C4-2B (cell line): ENCODE results near the gene AKR1C3.
"Not testable (repeated sequence)": the region's sequence is repeated elsewhere in the genome, so short reads cannot be mapped to it uniquely, and the experiment has no call there.

Source experiments
- H3K27ac ChIP-seq: fragments of 450-650 bp; 2 replicates; pipeline ENCODE4 v1.5.1; 2017
- ZFX ChIP-seq: fragments of 450-650 bp; IDR thresholded peaks from 2 replicates; pipeline ENCODE4 v1.6.1; 2017
- TF ChIP-seq, protein P1 (sequence below): fragments of 450-650 bp; conservative IDR thresholded peaks from 2 replicates; pipeline ENCODE4 v1.5.1; 2017; ENCODE audit warnings: mild to moderate bottlenecking

AKR1C3 gene

DNA sequence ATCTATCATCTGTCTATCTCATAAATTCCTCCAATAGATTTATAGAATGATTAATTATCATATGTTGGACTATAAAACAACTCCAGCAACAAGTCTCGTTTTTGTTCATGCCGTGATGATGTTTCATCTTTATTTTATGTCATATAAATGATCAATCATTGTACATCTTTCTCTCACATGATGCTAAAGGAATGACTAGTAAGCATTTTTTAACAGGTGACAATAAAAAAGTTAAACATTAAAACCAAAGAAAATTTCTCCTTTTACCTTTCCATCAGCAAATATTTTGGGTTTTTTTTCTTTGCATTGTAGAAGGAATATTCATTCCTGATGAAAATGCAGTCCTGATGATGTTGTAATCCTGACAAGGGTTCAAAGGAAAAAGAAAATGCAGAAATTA lies 41.4 kb downstream of the AKR1C3 start:
- no peak overlapping the region for H3K27ac ChIP-seq
- TF ChIP-seq, protein P1, sequence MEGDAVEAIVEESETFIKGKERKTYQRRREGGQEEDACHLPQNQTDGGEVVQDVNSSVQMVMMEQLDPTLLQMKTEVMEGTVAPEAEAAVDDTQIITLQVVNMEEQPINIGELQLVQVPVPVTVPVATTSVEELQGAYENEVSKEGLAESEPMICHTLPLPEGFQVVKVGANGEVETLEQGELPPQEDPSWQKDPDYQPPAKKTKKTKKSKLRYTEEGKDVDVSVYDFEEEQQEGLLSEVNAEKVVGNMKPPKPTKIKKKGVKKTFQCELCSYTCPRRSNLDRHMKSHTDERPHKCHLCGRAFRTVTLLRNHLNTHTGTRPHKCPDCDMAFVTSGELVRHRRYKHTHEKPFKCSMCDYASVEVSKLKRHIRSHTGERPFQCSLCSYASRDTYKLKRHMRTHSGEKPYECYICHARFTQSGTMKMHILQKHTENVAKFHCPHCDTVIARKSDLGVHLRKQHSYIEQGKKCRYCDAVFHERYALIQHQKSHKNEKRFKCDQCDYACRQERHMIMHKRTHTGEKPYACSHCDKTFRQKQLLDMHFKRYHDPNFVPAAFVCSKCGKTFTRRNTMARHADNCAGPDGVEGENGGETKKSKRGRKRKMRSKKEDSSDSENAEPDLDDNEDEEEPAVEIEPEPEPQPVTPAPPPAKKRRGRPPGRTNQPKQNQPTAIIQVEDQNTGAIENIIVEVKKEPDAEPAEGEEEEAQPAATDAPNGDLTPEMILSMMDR = no peak
- TF ChIP-seq ZFX = no peak

DNA sequence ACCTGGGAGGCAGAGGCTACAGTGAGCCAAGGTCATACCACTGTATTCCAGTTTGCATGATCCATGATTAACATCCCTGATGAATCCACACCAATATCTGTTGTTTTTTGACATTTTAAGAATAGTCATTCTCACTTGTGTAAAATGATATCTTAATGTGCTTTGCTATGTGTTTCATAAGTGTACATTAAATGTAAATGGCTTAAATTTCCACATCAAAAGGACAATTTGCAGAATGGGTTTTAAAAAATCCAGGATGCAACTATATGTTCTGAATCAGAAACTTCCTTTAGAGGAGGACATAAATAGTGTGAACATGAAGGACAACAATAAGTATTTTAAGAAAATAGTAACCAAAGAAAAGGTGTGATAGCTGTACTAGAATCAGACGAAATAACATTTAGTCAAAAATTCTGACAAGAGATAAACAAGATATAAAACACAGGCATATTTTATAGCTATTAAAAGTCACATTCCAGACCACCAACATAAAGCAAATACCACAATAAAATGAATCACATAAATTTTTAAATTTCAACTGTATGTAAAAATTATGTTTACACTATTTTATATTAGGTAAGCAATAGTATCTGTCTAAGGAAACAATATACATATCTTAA lies 42.4 kb downstream of the AKR1C3 start:
- no peak for TF ChIP-seq ZFX
- TF ChIP-seq, protein P1 = no peak

DNA sequence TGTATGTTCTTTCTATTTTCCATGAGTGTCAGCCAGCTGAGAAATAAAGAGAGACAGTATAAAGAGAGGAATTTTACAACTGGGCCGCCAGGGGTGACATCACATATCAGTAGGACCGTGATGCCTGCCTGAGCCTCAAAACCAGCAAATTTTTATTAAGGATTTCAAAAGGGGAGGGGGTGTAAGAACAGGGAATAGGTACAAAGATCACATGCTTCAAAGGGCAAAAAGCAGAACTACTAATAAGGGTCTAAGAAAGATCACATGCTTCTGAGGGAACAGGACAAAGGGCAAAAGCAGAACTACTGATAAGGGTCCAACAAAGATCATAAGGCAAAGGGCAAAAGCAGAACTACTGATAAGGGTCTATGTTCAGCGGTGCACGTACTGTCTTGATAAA lies 43.5 kb downstream of the AKR1C3 start:
- not testable (repeated sequence) for H3K27ac ChIP-seq

More for the DNA sequence above, 42.4 kb downstream of the AKR1C3 start:
- H3K27ac ChIP-seq = no peak overlapping the region

DNA sequence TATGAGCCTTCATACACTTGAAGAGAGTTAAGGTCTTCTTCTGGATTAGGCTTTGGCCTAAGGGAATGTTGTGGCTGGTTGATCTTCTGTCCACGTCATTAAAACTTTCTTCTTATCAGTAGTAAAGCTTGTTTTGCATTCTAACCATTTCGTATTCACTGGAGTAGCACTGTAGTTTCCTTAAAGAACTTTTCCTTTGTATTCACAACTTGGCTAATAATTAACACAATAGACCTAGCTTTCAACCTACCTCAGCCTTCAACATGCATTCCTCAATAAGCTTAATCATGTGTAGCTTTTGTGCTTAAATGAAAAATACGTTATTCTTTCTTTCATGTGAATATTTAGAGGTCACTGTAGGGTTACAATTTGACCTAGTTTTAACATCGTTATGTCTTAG lies 48.0 kb downstream of the AKR1C3 start:
- H3K27ac ChIP-seq = no peak overlapping the region
- no peak for TF ChIP-seq ZFX

DNA sequence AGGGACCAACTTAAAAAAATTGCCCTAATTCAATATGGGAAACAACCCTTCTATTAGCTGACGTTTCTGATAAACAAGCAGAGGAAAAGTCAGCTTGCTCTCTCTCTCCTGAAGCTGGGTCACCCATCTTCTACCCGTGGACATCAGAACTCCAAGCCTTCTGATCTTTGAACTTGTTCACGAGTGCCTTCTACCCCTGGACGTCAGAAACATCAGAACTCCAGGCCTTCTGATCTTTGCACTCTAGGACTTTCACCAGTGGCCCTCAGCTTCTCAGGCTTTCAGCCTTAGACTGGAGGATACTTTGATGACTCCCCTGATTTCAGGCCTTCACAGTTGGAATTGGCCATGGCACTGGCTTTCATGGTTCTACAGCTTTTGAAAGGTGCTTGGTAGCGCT lies 48.9 kb downstream of the AKR1C3 start:
- TF ChIP-seq ZFX = no peak
- TF ChIP-seq, protein P1 = no peak
- no peak overlapping the region for H3K27ac ChIP-seq

DNA sequence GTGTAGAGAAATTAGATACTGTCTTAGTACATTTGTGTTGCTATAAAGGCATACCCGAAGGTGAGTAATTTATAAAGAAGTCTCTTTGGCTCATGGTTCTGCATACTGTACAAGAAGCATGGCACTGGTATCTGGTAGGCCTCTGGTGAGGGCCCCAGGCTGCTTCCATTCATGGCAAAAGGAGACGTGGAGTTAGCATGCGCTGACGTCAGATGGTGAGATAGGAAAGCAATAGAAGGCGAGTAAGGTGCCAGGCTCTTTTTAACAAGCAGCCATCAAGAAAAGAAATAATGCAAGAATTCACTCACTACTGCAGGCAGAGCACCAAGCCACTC lies 52.7 kb downstream of the AKR1C3 start:
- H3K27ac ChIP-seq = no peak overlapping the region
- TF ChIP-seq ZFX = no peak
- TF ChIP-seq, protein P1 = no peak

DNA sequence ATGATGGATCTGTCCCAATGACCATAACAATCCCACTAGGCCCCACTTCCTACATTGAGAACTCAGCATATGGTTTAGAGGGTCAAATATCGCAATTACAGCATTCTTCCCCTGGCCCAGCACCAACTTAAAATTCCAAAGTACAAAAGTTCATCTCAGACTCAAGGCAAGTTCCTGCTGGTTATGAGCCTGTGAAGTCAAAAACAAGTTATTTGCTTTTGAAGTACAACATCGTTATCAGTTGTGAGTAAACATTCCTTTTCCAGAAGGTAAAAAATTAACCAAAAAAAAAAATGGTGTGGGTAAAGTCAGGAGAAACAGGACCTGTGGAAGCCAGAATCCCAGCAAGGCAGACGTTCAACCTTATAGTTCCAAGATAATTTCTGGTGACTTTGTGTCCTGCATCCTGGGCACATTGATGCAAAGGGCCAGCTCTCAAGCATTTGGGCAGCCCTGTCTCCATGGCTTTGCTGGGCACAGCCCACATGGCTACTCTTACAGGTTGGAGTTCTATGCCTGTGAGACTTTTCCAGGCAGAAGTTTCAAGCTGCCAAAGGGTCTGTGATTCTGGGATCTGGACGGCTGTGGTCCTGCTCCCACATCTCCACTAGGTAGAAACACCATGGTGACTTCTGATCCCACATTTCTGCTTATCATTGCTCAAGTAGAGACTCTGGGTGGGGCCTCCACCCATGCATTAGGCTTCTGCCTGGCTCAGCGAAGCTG lies 53.2 kb downstream of the AKR1C3 start:
- H3K27ac ChIP-seq = no peak overlapping the region
- TF ChIP-seq ZFX = no peak
- TF ChIP-seq, protein P1 = no peak

DNA sequence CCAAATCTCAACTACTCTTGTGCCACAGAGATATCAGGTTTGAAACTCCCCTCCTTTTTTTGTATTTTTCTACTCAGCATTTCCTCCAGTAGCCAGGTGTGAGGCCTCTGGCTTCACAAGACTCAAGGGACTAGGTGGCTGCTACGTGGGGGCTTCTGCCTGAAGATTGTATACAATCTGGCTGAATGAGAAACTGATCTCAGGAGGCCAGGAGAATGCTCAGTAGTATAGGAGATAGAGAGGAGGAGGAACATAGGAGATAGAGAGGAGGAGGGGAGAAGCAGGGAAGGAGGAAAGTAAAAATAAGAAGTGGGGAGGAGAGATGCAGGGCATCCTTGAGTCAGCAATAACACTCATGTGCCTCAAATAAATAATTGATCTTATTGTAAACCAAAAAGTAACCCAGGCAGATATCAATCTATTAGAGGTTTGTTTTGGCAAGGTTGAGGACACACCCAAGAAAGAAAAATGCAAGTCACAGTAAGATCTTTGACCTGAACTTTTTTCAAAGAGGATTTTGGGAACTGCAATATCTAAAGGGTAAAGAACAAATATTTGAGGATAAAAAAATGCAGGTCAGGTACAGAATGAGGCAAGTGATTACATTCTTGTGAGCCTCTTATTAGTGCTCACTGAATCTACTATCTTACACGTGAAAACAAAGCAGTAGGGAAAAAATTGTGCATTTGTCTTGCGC lies 53.9 kb downstream of the AKR1C3 start:
- TF ChIP-seq ZFX = no peak
- TF ChIP-seq, protein P1 = no peak
- H3K27ac ChIP-seq = no peak overlapping the region
